Naive thymus-derived CD8-positive, alpha-beta T cell (primary cell): ENCODE results near the gene GP9. TPM values are rescaled to one million over a fixed set of nuclear protein-coding genes. Genes with fewer than 3 reads are reported as not detected.
"Not testable (repeated sequence)": the region's sequence is repeated elsewhere in the genome, so short reads cannot be mapped to it uniquely, and the experiment has no call there.

Source experiments
- ATAC-seq, 2 donors: fragments of 150-1000 bp; cut with Tn5 transposase in 1 of 2; sonication (Bioruptor Pico), chemical (Tn5 transposase) in 1 of 2; 1 replicate in 1 of 2; 2 replicates in 1 of 2; pipeline ENCODE4 v1.10.0; 2021; ENCODE audit warnings: mild to moderate bottlenecking in 2 of 2, moderate library complexity in 2 of 2
- POLR2A ChIA-PET: fragments of 350-600 bp; sonication (Branson Sonifier 250); formaldehyde crosslinking; loops from one replicate; lab custom pipeline; 2021; ENCODE audit warnings: antibody characterized with exemption; lab: Charles Lee
- DNase-seq, 10 donors: peaks; one replicate each; pipeline versions ENCODE4 v3.0.0 to v3.0.0-alpha.2; 2020 to 2022
- H3K27ac Mint-ChIP-seq, 10 donors: one replicate each; pipeline ENCODE4 v1.8.0; 2020 to 2022; ENCODE audit warnings: mild to moderate bottlenecking in 10 of 10, mixed read lengths in 10 of 10, moderate library complexity in 4 of 10, inconsistent platforms in 1 of 10
- H3K27me3 Mint-ChIP-seq, 5 donors: one replicate each; pipeline ENCODE4 v1.8.0; 2021 to 2022; ENCODE audit warnings: mixed read lengths in 5 of 5
- H3K36me3 Mint-ChIP-seq, 3 donors: one replicate each; pipeline ENCODE4 v1.8.0; 2020 to 2022; ENCODE audit warnings: mixed read lengths in 3 of 3, mild to moderate bottlenecking in 2 of 3, inconsistent platforms in 1 of 3
- H3K4me1 Mint-ChIP-seq, 4 donors: one replicate each; pipeline ENCODE4 v1.8.0; 2021 to 2022; ENCODE audit warnings: mixed read lengths in 4 of 4
- H3K4me3 Mint-ChIP-seq, 10 donors: one replicate each; pipeline ENCODE4 v1.8.0; 2020 to 2022; ENCODE audit warnings: mild to moderate bottlenecking in 10 of 10, mixed read lengths in 10 of 10, moderate library complexity in 6 of 10, inconsistent platforms in 1 of 10
- H3K9me3 Mint-ChIP-seq, 9 donors: one replicate each; pipeline ENCODE4 v1.8.0; 2020 to 2022; ENCODE audit warnings: mixed read lengths in 9 of 9, mild to moderate bottlenecking in 3 of 9, inconsistent platforms in 1 of 9, moderate library complexity in 1 of 9
- polyA plus RNA-seq, 3 donors: library from polyadenylated mRNA; unstranded; fragments of 300-500 nt; fragmentation: Illumina TruSeq; gene quantifications; one replicate each; pipeline ENCODE4 v1.2.3, GENCODE V29; 2021
- total RNA-seq, 8 experiments: library from RNA in 2 of 8; stranded (reverse) in 2 of 8; gene quantifications; one replicate each; pipeline ENCODE4 v1.2.3 and lab custom pipeline; 2021 to 2026

Gene GP9
- total and polyA plus RNA-seq, 5 experiments from 2014 or later: not detected

- no peak for DNase-seq
- H3K4me3 Mint-ChIP-seq: no peak overlapping the region
- ATAC-seq: no peak
- POLR2A ChIA-PET: interaction anchor here (0.9 kb wide), 1 partner anchor 39 kb away, joined by 3 read pairs; no protein-coding TSS in a partner anchor
- no peaks in the 10 kb centered on the region for H3K36me3 Mint-ChIP-seq
- peaks cover 18 to 28% (median 23%) of the 10 kb centered on the region in 4 donors for H3K4me1 Mint-ChIP-seq
- H3K27ac Mint-ChIP-seq: no peak overlapping the region
- peaks cover 0 to 6% (median 0%) of the 10 kb centered on the region in 5 donors for H3K27me3 Mint-ChIP-seq
- H3K9me3 Mint-ChIP-seq: no peaks in the 10 kb centered on the region
Measured at GRCh38 chr3:129065720-129066073, 5.1 kb downstream of the GP9 start.

GRCh38 chr3:129067719-129068118 is 7.1 kb downstream of the GP9 start:
- not testable (repeated sequence) for H3K9me3 Mint-ChIP-seq, H3K27me3 Mint-ChIP-seq, H3K36me3 Mint-ChIP-seq
- DNase-seq (peak in 6 of 10 donors; percentile 27 to 60 (median 53)), ATAC-seq (peak; percentile 28 to 55)
- H3K4me1 Mint-ChIP-seq: peaks cover 18 to 28% (median 23%) of the 10 kb centered on the region in 4 donors
- H3K4me3 Mint-ChIP-seq: peak overlapping the region; percentile 69 to 89 (median 78)
- POLR2A ChIA-PET: interaction anchor here (0.7 to 3.4 kb wide), 7 partner anchors 33 to 248 kb away, joined by 3 to 26 read pairs (median 4); partner anchors contain the start of gene RAB43
- H3K27ac Mint-ChIP-seq: peak overlapping the region in 6 of 10 donors; percentile 20 to 90 (median 80)

- DNase-seq: peak in 1 of 10 donors; percentile 30
- Mint-ChIP-seq H3K4me3 (peak overlapping the region; percentile 68 to 89 (median 76)), H3K27ac (peak overlapping the region in 6 of 10 donors; percentile 24 to 90 (median 66)), H3K9me3 (no peaks in the 10 kb centered on the region), H3K27me3 (peaks cover 0 to 6% (median 0%) of the 10 kb centered on the region in 5 donors), H3K36me3 (no peaks in the 10 kb centered on the region), H3K4me1 (peaks cover 18 to 28% (median 23%) of the 10 kb centered on the region in 4 donors)
- peak; percentile 51 to 84 for ATAC-seq
- POLR2A ChIA-PET: interaction anchor here (0.6 to 3.4 kb wide), 11 partner anchors 33 to 248 kb away, joined by 3 to 26 read pairs (median 4); partner anchors contain the start of genes CNBP and RAB43
Measured at GRCh38 chr3:129068291-129068886, 7.8 kb downstream of the GP9 start.

GRCh38 chr3:129069313-129070085 is 8.9 kb downstream of the GP9 start:
- Mint-ChIP-seq H3K27ac (peak overlapping the region in 4 of 10 donors; percentile 38 to 66 (median 44)), H3K4me1 (peaks cover 18 to 28% (median 23%) of the 10 kb centered on the region in 4 donors), H3K4me3 (peak overlapping the region; percentile 10 to 89 (median 74))
- H3K9me3 Mint-ChIP-seq, H3K27me3 Mint-ChIP-seq, DNase-seq, H3K36me3 Mint-ChIP-seq: not testable (repeated sequence)
- POLR2A ChIA-PET: interaction anchor here (0.9 to 3.4 kb wide), 6 partner anchors 8 to 113 kb away, joined by 3 to 26 read pairs (median 6); partner anchors contain the start of genes CNBP and RAB43
- peak in 1 of 2 donors; percentile 38 for ATAC-seq

- no peak for DNase-seq
- Mint-ChIP-seq H3K27me3 (peaks cover 0 to 6% (median 0%) of the 10 kb centered on the region in 5 donors), H3K36me3 (no peaks in the 10 kb centered on the region), H3K4me1 (peaks cover 18 to 28% (median 22%) of the 10 kb centered on the region in 4 donors), H3K9me3 (no peaks in the 10 kb centered on the region), H3K27ac (peak overlapping the region in 4 of 10 donors; percentile 22 to 69 (median 34)), H3K4me3 (peak overlapping the region in 9 of 10 donors; percentile 24 to 81 (median 60))
- peak in 1 of 2 donors; percentile 48 for ATAC-seq
- POLR2A ChIA-PET: interaction anchor here (0.6 to 3.4 kb wide), 3 partner anchors 49 to 113 kb away, joined by 3 to 26 read pairs (median 5); partner anchors contain the start of genes CNBP and RAB43
Measured at GRCh38 chr3:129070086-129070885, 9.7 kb downstream of the GP9 start.

GRCh38 chr3:129077222-129077621 is 16.6 kb downstream of the GP9 start:
- Mint-ChIP-seq H3K36me3 (no peaks in the 10 kb centered on the region), H3K27ac (no peak overlapping the region), H3K4me3 (no peak overlapping the region), H3K4me1 (peaks cover 9 to 15% (median 12%) of the 10 kb centered on the region in 4 donors), H3K9me3 (no peaks in the 10 kb centered on the region), H3K27me3 (no peaks in the 10 kb centered on the region)
- no peak for ATAC-seq
- POLR2A ChIA-PET: interaction anchor here (0.7 to 1.2 kb wide), 4 partner anchors 8 to 44 kb away, joined by 3 to 6 read pairs (median 3); no protein-coding TSS in a partner anchor
- no peak for DNase-seq

- Mint-ChIP-seq H3K27ac (no peak overlapping the region), H3K9me3 (no peaks in the 10 kb centered on the region), H3K4me3 (no peak overlapping the region), H3K4me1 (peaks cover 10 to 25% (median 16%) of the 10 kb centered on the region in 4 donors), H3K36me3 (no peaks in the 10 kb centered on the region), H3K27me3 (no peaks in the 10 kb centered on the region)
- no peak for ATAC-seq
- no peak for DNase-seq
- POLR2A ChIA-PET: interaction anchor here (1.1 kb wide), 1 partner anchor 42 kb away, joined by 3 read pairs; no protein-coding TSS in a partner anchor
Measured at GRCh38 chr3:129078510-129078909, 17.9 kb downstream of the GP9 start.

- Mint-ChIP-seq H3K27me3 (no peaks in the 10 kb centered on the region), H3K4me1 (peaks cover 12 to 44% (median 28%) of the 10 kb centered on the region in 4 donors), H3K4me3 (peak overlapping the region in 2 of 10 donors; percentile 43 to 56), H3K9me3 (no peaks in the 10 kb centered on the region), H3K27ac (peak overlapping the region in 6 of 10 donors; percentile 65 to 88 (median 80)), H3K36me3 (no peaks in the 10 kb centered on the region)
- POLR2A ChIA-PET: no interaction called here
- DNase-seq: no peak
- ATAC-seq: no peak
Measured at GRCh38 chr3:129081503-129081902, 20.9 kb downstream of the GP9 start.

- Mint-ChIP-seq H3K9me3 (no peaks in the 10 kb centered on the region), H3K4me1 (peaks cover 15 to 49% (median 32%) of the 10 kb centered on the region in 4 donors), H3K27me3 (no peaks in the 10 kb centered on the region), H3K27ac (peak overlapping the region in 8 of 10 donors; percentile 62 to 88 (median 74)), H3K4me3 (peak overlapping the region in 2 of 10 donors; percentile 43 to 56), H3K36me3 (no peaks in the 10 kb centered on the region)
- POLR2A ChIA-PET: no interaction called here
- ATAC-seq: no peak
- DNase-seq: no peak
Measured at GRCh38 chr3:129082026-129082425, 21.4 kb downstream of the GP9 start.

GRCh38 chr3:129084501-129084900 is 23.9 kb downstream of the GP9 start:
- POLR2A ChIA-PET: interaction anchor here (0.6 to 3.9 kb wide), 9 partner anchors 12 to 70 kb away, joined by 3 to 20 read pairs (median 4); partner anchors contain the start of gene RAB43
- DNase-seq: no peak
- Mint-ChIP-seq H3K36me3 (no peaks in the 10 kb centered on the region), H3K27me3 (no peaks in the 10 kb centered on the region), H3K27ac (peak overlapping the region in 2 of 10 donors; percentile 56 to 87), H3K4me3 (peak overlapping the region in 1 of 10 donors; percentile 34), H3K4me1 (peaks cover 15 to 52% (median 32%) of the 10 kb centered on the region in 4 donors), H3K9me3 (no peaks in the 10 kb centered on the region)
- no peak for ATAC-seq

- Mint-ChIP-seq H3K27ac (peak overlapping the region in 9 of 10 donors; percentile 27 to 90 (median 85)), H3K4me3 (no peak overlapping the region), H3K36me3 (no peaks in the 10 kb centered on the region), H3K9me3 (no peaks in the 10 kb centered on the region), H3K27me3 (no peaks in the 10 kb centered on the region), H3K4me1 (peaks cover 15 to 49% (median 32%) of the 10 kb centered on the region in 4 donors)
- DNase-seq (no peak), ATAC-seq (no peak)
- POLR2A ChIA-PET: interaction anchor here (0.6 to 3.9 kb wide), 10 partner anchors 9 to 70 kb away, joined by 3 to 20 read pairs (median 4); partner anchors contain the start of gene RAB43
Measured at GRCh38 chr3:129085165-129085715, 24.7 kb downstream of the GP9 start.
